Body of pancreas (tissue), 4 donors: ENCODE data around the gene ASB16. TPM values are rescaled to one million over a fixed set of nuclear protein-coding genes. Genes with fewer than 3 reads are reported as not detected.
A peak's percentile ranks its signal among the peaks of the same experiment; 100 is the strongest.
"Not testable (repeated sequence)": the region's sequence is repeated elsewhere in the genome, so short reads cannot be mapped to it uniquely, and the experiment has no call there.

Source experiments
- ATAC-seq: fragments of 150-250 bp; one replicate; pipeline ENCODE4 v1.9.1; 2016
- DNase-seq, 4 donors: peaks; one replicate each; pipeline ENCODE4 v3.0.0-alpha.2; 2019
- H3K27ac ChIP-seq, 4 donors: fragments of 200-600 bp; sonication (generic); 1 replicate in 3 of 4; 2 replicates in 1 of 4; pipeline versions ENCODE4 v1.5.1 to v1.6.1; 2016 to 2019; ENCODE audit warnings: mild to moderate bottlenecking in 1 of 4, mixed read lengths in 1 of 4, moderate library complexity in 1 of 4
- H3K27me3 ChIP-seq, 2 donors: fragments of 200-600 bp; sonication (generic); one replicate each; pipeline ENCODE4 v1.6.0; 2016; ENCODE audit warnings: mild to moderate bottlenecking in 1 of 2
- H3K36me3 ChIP-seq, 2 donors: fragments of 200-600 bp; sonication (generic); replicated peaks in 1 of 2; 2 replicates each; pipeline ENCODE4 v1.5.1; 2016; ENCODE audit warnings: low read depth in 2 of 2; ENCODE audit not compliant: insufficient read depth in 1 of 2
- H3K4me1 ChIP-seq: fragments of 200-600 bp; sonication (generic); one replicate; pipeline ENCODE4 v1.6.0; 2016
- H3K4me3 ChIP-seq, 2 donors: fragments of 200-600 bp; sonication (generic); 1 replicate in 1 of 2; 2 replicates in 1 of 2; pipeline ENCODE4 v1.5.1; 2016 to 2019
- H3K9me3 ChIP-seq, 3 donors: fragments of 200-600 bp; sonication (generic); 1 replicate in 2 of 3; 2 replicates in 1 of 3; pipeline ENCODE4 v1.5.1; 2016
- POLR2A ChIP-seq, 3 donors: fragments of 450-650 bp; IDR thresholded peaks; one replicate each; pipeline ENCODE4 v1.6.1; 2016; ENCODE audit warnings: antibody characterized with exemption in 3 of 3, mild to moderate bottlenecking in 2 of 3
- WGBS, 2 donors: methylation state at CpG; one replicate each; pipeline ENCODE4 v1.1.5; 2017; 5-methylcytosine and 5-hydroxymethylcytosine counted together
- intact Hi-C: fragments of 100-400 bp; cut with DNase I; formaldehyde crosslinking; loops from one replicate; pipeline ENCODE4 v1.15.1; 2023
- total RNA-seq, 2 donors: library from RNA; depleted of rRNA; stranded (reverse); fragments of >200 nt; gene quantifications; one replicate each; pipeline ENCODE4 v1.1.0, GENCODE V29; 2016
- TF ChIP-seq, protein P1 (sequence below), 7 experiments: fragments of 450-650 bp in 4 of 7; fragments of 200-600 bp in 3 of 7; sonication (generic) in 3 of 7; IDR thresholded peaks; one replicate each; pipeline ENCODE4 v1.5.1; 2016 to 2019; ENCODE audit warnings: antibody characterized with exemption in 7 of 7

ASB16 gene
- total RNA-seq, 2 donors from 2014 or later, result 3.9 to 10.5 TPM

DNA sequence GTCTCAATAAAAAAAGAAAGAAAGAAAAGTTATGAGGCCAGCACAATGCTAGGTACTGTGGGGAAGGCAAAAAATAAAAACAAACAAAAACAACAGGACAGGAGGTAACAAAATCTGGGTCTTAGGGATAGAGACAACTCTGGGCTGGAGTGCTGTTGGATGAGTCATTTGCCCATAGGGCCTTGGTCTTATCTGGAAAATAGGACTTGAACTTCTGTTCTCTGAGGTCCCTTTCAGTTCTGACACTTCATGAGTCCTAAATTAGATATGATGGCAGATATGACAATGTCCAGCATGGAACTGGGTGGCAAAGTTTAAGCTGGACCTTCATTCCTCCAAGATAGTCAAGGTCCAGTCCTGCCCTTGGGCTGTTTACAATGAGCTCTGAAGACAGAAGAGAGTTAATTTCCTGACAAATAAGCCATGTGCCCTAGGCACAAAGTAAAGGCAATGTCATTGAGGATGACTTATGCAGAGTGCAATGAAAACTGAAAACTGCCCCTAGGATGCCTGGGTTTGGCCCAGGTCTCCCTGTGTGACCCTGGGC lies 38.2 kb upstream of the ASB16 start:
- ATAC-seq, result no peak
- H3K4me3 ChIP-seq, result no peak overlapping the region
- no peaks in the 10 kb centered on the region for H3K36me3 ChIP-seq
- TF ChIP-seq, protein P1, sequence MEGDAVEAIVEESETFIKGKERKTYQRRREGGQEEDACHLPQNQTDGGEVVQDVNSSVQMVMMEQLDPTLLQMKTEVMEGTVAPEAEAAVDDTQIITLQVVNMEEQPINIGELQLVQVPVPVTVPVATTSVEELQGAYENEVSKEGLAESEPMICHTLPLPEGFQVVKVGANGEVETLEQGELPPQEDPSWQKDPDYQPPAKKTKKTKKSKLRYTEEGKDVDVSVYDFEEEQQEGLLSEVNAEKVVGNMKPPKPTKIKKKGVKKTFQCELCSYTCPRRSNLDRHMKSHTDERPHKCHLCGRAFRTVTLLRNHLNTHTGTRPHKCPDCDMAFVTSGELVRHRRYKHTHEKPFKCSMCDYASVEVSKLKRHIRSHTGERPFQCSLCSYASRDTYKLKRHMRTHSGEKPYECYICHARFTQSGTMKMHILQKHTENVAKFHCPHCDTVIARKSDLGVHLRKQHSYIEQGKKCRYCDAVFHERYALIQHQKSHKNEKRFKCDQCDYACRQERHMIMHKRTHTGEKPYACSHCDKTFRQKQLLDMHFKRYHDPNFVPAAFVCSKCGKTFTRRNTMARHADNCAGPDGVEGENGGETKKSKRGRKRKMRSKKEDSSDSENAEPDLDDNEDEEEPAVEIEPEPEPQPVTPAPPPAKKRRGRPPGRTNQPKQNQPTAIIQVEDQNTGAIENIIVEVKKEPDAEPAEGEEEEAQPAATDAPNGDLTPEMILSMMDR (IDR thresholded peaks at IDR 0.05), result no peak
- no peak for TF ChIP-seq POLR2A (IDR thresholded peaks at IDR 0.05)
- no peaks in the 10 kb centered on the region for H3K27me3 ChIP-seq
- H3K9me3 ChIP-seq, result no peaks in the 10 kb centered on the region
- no peak overlapping the region for H3K27ac ChIP-seq
- no peak for DNase-seq
- intact Hi-C loops, result no loop called here
- H3K4me1 ChIP-seq, result no peaks in the 10 kb centered on the region

DNA sequence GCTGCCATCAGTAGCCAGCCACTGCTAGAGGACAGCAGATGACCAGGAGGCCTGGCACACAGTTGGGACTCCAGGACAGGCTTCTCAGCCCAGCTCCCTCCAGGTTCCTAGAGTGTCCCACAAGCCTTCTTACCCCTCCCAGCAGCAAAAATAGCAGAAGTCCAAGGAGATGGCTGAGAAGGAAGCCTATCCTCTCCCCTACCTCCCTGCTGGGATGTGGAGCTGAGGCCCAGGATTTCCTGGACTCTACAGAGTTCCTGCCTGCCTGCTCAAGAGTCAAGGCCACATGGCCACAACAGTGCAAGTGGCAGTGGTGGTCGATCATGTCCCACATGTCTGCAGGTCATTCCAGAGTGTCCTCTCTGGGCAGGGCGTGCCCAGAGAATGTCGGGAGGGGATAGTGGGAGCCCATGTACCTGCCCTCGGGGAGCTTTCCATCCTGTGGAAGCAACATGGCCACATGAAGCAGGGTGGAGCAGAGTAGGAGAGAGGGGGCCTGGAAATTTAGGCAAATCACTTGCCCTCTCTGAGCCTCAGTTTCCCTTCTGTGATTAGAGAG lies 36.5 kb upstream of the ASB16 start:
- Histone ChIP-seq H3K4me1 (peaks cover 16% of the 10 kb centered on the region), H3K27ac (no peak overlapping the region), H3K9me3 (no peaks in the 10 kb centered on the region), H3K4me3 (no peak overlapping the region), H3K36me3 (no peaks in the 10 kb centered on the region), H3K27me3 (no peaks in the 10 kb centered on the region)
- no peak for DNase-seq
- intact Hi-C loops, result no loop called here
- TF ChIP-seq, protein P1 (IDR thresholded peaks at IDR 0.05), result no peak
- no peak for TF ChIP-seq POLR2A (IDR thresholded peaks at IDR 0.05)
- WGBS, 2 donors, result 64 to 78% methylated on average over 4 of the region's 4 CpGs
- no peak for ATAC-seq

DNA sequence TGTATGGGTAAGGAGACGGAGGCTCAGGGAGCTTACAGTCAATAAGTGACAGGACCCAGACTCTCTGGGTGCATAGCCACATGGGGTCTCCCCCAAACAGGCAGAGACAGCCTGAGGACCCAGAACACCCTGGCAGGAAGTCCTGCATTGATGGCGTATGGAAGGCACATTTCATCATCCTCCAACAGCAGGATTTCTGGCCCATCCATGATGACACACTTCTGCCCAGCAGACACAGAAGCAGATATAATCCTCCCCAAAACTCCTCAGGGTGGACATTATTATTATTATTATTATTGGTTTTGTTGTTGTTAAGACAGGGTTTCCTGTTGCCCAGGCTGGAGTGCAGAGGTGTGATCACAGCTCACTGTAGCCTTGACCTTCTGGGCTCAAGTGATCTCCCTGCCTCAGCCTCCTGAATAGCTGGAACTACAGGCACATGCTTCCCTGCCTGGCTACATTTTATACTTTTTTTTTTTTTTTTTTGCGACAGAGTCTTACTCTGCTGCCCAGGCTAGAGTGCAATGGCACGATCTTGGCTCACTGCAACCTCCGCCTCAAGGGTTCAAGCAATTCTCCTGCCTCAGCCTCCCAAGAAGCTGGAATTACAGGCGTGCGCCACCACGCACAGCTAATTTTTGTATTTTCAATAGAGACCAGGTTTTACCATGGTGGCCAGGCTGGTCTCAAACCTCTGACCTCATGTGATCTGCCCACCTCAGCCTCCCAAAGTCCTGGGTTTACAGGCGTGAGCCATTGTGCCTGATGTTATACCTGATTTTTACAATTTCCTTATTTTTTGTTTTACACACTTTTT lies 35.5 kb upstream of the ASB16 start:
- Histone ChIP-seq H3K27me3 (no peaks in the 10 kb centered on the region), H3K4me3 (no peak overlapping the region), H3K27ac (no peak overlapping the region), H3K4me1 (peaks cover 16% of the 10 kb centered on the region), H3K36me3 (no peaks in the 10 kb centered on the region), H3K9me3 (no peaks in the 10 kb centered on the region)
- DNase-seq (no peak), ATAC-seq (no peak)
- TF ChIP-seq, protein P1 (IDR thresholded peaks at IDR 0.05), result no peak
- no peak for TF ChIP-seq POLR2A (IDR thresholded peaks at IDR 0.05)
- intact Hi-C loops, result no loop called here
- 86 to 93% methylated on average over 8 to 9 of the region's 9 CpGs for WGBS, 2 donors

DNA sequence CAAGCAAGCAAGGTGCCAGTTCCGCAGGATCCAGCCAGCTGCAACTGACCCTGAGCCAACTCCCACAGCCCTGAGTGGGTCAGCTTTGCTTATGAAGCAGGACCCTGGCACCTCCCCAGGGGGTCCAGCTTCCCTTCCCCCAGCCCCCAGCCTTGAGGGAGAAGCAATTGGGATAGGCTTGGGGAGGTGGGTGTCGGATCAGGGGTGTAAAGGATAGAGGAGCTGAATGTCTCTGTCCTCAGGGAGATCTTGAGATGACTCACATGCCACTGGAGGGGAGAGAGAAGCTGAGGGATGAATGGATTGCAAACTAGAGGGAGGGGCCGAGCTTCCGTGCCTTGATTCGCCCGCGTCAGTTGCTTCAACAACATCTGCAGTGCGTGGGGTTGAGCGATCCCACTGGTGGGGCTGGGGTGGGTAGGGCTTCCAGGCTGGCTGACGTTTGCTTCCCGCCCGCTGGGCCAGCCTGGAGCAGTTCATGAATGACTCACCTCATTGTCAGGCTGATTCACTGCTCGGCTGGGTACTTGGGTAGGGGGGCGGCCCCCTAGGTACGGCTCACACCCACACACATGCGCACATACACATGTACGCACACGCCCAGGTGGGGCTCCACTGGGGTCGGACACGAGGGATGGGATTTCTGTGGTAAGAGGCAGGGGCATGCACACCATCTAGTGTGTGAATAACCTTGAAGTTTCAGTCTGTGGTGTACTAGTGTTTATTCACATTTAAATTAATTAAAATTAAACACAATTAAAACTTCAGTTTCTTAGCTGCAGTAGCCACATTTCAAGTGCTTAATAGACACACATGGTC lies 32.4 kb upstream of the ASB16 start:
- peak; percentile 68 to 91 (median 79) for DNase-seq

DNA sequence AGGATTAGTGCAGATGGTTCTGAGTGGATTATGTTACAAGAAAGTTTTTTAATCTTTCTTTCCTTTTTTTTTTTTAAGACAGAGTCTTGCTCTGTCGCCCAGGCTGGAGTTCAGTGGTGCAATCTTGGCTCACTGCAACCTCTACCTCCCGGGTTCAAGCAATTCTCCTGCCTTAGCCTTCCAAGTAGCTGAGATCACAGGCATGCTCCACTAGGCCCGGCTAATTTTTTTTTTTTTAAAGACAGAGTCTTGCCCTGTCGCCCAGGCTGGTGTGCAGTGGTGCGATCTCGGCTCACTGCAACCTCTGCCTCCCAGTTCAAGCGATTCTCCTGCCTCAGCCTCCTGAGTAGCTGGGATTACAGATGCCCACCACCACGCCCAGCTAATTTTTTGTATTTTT lies 26.6 kb upstream of the ASB16 start:
- H3K36me3 ChIP-seq, DNase-seq, H3K27me3 ChIP-seq, H3K4me3 ChIP-seq, H3K9me3 ChIP-seq, H3K27ac ChIP-seq, ATAC-seq, intact Hi-C loops: not testable (repeated sequence)
- WGBS, 2 donors, result 90% methylated on average over 8 of the region's 8 CpGs
- peaks cover 13% of the 10 kb centered on the region for H3K4me1 ChIP-seq

More for the DNA sequence above, 32.4 kb upstream of the ASB16 start:
- H3K27me3 ChIP-seq, result no peaks in the 10 kb centered on the region
- no peak overlapping the region for H3K4me3 ChIP-seq
- no peaks in the 10 kb centered on the region for H3K36me3 ChIP-seq
- H3K27ac ChIP-seq, result peak overlapping the region in 2 of 4 donors; percentile 26 to 60
- ATAC-seq, result peak; percentile 77
- 8 to 11% methylated on average over 13 to 20 of the region's 20 CpGs for WGBS, 2 donors
- TF ChIP-seq, protein P1 (IDR thresholded peaks at IDR 0.05), result peak in 1 of 7 experiments; percentile 16
- TF ChIP-seq POLR2A (IDR thresholded peaks at IDR 0.05), result peak in 1 of 3 donors; percentile 32
- peaks cover 29% of the 10 kb centered on the region for H3K4me1 ChIP-seq
- intact Hi-C loops, result no loop called here
- H3K9me3 ChIP-seq, result no peaks in the 10 kb centered on the region
